Activated CD4-positive, alpha-beta T cell treated with anti-CD3 and anti-CD28 coated beads, Interleukin-2, amount 50 U/mL, for 4 hours (primary cell): ENCODE data around the gene CCDC61.

Experiments used
- DNase-seq, 2 experiments: peaks; one replicate each; pipeline ENCODE4 v3.0.0-alpha.2; 2020

CCDC61 gene

DNA sequence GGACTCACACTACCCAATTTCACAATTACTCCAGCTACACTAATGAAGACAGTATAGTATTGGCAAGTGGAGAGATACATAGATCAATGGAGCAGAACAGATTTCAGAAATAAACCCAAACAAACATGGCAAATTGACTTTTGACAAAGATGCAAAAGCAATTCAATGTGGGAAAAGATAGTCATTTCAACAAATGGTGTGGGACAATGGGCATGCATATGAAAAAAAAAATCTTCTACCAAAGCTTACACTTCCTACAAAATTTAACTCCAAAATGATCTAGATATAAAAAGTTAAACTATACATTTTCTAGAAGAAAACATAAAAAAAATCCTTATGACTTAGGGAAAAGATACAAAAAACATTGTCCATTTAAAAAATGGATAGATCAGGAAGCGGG is 48.3 kb downstream of the CCDC61 start:
- no peak for DNase-seq

DNA sequence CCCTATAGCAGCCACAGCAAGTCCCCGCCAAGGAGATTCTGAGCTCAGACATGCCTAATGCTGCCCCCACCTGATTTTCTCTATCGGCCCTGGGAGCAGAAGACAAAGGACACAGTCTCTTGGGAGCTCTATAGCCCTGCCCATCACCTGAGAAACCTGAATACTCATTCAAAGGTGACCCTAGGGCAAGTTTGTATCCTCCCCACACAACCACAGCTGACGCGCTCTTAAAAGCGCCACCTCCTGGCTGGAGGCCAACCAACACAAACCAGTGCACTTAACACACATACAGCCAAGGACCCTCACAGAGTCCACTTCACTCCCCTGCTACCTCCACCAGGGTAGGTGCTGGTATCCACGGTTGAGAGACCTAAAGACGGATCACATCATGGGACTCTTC is 54.3 kb downstream of the CCDC61 start:
- DNase-seq: no peak

DNA sequence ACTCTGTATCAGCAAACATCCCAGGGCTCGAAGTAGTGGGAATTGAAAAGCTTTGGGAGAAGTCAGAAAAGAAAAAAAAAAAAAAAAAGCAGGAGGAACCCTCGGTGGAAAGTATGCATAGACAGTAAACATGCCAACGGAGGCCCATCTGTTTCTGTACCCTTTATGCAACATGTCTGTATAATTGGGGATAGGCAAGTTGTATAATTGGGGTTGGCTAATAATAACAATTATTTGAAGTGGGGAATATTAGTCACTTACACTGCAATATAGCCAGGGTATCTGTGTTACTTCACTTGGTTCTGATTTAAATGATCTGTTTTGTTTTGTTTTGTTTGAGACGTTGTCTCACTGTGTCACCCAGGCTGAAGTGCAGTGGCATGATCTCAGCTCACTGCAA is 57.6 kb downstream of the CCDC61 start:
- no peak for DNase-seq

DNA sequence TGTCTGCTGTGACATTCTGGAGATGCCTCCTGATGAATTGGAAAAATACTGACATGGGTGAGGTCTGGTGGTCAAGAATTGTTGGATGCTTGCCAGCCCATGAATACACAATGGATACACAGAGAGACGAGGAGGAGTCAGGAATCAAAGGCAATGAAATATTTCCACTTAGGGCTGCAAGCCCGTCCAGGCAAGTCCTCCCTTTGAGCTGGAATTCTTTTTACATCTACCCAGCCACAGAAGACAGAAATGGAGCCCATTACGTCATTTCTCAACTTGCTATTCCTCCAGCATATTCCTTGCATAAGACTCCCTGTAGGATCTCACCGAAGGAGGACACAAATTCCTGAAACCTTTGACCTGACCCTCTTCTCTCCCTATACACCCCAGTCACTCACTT is 61.3 kb downstream of the CCDC61 start:
- no peak for DNase-seq

GRCh38 chr19:46058778-46059177 is 63.5 kb downstream of the CCDC61 start:
- no peak for DNase-seq

GRCh38 chr19:46060012-46060411 is 64.7 kb downstream of the CCDC61 start:
- no peak for DNase-seq

GRCh38 chr19:46063201-46063600 is 67.9 kb downstream of the CCDC61 start:
- no peak for DNase-seq

- DNase-seq: no peak
Observed at GRCh38 chr19:46065486-46066071, 70.3 kb downstream of the CCDC61 start.

DNA sequence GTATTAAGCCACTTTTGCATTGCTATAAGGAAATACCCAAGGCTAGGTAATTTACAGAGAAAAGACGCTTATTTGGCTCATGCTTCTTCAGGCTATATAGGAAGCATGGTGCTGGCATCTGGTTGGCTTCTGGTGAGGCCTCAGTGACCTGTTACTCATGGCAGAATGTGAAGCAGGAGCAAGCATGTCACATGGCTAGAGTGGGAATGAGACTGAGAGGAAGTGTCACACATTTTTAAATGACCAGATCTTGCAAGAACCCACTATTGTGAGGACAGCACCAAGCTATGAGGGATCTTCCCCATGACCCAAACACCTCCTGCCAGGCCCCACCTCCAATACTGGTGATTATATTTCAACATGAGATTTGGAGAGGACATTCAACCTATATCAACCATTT is 71.2 kb downstream of the CCDC61 start:
- no peak for DNase-seq

DNA sequence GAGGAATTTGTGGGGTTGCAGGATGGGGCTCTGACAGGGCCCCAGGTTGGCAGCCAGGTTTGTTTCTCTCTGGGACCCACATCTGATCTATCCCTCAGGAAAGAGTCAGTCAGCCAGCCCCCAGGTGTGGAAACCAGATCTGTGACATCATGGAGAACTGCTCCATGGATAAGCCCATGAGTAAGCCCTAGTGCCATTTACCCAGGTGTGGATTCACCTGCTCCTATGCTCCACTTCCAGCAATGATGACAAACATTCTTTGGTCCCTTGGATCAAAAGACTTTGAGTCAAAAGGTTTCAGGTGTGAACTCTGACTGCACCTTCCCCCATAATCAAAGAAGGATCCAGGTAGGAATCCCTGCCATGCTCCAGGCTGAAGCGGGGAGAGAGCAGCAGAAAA is 72.4 kb downstream of the CCDC61 start:
- no peak for DNase-seq
